GM19395 (cell line): Measurements from ENCODE around the gene MDH1.
"Not testable (repeated sequence)": the region's sequence is repeated elsewhere in the genome, so short reads cannot be mapped to it uniquely, and the experiment has no call there.

Experiments used
- ATAC-seq: cut with Tn5 transposase; IDR thresholded peaks from one replicate; pipeline ENCODE4 v1.9.1; 2021; ENCODE audit warnings: mild to moderate bottlenecking, moderate library complexity; ENCODE audit not compliant: unreplicated experiment

Gene MDH1

DNA sequence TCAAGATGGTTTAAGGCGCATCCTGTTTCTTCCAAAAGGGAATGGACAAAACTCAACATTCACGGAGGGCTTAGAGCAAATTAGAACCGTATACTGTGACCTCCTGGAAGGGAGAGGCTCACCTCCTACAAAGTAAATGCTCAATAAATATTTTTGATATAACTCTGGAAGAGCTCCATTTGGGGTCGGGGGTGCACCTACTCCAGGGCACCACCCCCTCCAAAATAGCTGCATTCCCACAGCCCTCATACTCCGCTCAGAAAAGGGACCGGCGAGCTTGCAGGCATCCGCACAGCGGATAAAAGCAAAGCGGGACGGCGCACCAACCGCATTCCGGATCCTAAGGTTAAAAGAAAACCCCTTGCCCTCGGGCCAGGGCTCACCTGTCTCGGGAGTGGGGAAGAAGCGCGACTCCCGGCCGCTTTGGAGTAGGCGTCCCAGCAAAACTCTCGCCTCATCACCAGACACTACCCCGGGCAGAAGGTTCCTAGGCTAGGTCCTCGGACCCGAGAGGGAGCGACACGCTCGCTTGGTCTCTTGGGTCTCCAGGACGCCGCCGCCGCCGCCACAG lies 864 bp upstream of the MDH1 start:
- no peak for ATAC-seq

DNA sequence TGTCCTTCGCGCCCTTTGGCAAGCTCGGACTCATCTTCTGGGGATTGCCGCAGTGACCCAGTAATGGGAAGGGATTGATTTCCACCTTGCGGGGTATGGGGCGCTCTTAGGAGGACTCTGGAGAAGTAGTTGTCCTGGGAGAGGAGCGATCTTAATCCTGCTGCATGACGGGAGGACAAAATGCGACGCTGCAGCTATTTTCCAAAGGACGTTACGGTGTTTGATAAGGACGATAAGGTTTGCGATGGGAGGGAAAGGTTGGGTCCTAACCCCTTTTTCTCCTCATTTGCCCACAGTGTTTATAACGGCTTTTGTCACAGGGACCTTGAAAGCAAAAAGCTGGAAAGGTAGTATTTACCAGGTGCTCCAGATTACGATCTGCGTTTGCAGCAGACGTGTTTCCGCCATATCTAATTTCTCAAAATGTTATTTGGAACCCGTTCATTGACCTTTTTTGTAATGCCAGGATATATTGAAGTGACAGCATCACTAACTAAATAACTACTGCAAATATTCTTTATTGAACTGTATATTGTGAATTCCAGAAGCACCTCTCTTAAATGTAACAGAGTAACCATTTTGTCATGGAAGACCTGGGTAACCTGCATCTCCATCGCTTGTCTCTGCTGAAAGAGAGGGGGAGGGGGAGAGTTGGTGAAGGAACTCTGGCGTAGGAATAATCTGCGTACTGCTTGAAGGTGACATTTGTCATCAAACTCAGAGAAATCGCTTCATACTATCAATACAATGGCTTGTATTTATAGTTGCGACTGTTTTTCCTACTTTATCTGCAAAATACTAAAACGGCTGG lies 590 bp downstream of the MDH1 start:
- ATAC-seq = peak; percentile 9

DNA sequence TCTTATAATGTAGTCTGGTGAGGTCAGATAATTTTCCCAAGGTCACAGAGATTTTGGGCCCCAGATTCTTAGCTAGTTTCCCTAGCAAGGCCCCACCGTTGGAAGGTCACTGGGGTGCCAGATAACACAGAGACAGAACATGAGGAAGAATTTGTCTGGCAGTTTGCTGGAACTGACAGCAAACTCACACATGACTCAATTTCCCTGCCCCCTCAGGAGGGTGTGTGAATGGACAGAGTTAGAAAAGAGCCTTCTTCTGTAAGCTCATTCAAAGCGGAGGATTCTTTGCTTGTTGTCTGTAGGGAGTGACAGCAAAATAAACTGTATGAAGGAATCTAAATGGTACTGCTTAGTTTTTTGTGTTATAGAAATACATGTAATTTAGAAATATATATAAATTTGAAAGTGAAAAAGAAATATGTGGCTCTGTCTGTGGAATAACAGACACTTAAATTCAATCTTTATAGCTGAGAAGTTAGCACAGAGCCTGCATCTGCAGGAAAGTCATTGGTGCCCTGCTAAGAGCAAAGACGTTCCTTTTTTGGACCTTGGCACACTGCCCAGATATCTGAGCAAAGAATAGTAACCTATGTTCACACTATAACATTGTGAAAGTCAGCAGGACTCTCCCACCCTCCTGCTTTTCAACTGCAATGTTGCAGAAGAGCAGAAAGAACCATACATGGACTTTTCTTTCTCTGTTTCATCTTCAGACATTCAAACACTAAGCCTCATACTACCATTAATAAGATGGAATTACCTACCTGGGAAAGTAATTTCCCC lies 2.1 kb downstream of the MDH1 start:
- ATAC-seq = no peak

DNA sequence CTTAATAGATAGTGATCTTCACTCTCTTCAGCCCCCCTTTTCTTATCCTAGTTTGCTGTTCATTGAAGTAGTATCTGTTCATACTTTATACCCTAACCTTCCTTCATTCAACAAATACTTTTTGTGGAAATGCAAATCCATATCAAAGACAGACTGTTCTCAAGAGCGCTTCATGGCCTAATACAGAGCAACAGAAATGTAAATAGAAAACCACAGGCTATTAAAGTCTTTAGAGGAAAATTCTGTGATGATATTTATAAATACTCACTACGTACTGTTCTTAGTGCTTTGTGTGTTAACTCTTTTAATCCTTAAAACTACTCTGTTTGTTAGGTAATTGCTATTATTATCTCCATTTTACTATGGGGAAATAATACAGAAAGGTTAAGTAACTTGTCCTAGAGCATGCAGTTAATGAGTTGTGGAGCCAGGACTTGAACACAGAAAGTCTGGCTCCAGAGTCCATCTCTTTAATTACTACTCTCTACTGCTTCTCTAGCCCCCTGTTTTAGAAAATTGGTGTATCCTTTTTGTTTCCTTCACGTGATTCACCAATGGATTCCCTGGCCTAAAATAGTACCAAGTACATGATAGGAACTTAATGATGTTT lies 2.9 kb downstream of the MDH1 start:
- ATAC-seq = no peak

DNA sequence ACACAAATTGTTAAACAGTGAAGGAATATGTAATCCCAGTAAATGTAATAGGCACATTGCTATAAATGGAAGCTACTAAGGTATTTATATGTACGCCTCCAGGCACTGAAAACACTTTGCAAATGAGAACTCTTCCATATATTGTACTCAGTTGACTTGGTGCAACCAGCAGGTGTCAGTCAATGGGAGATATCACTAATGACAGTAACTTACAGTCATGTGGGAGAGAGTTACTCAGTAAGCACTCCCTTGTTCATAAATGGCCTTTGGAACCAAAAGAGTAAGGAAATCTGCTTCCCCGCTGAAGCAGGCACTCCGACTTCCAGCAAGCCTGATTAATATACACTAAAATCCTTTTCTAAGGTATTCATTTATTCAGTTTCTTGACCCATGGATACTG lies 5.9 kb downstream of the MDH1 start:
- no peak for ATAC-seq

DNA sequence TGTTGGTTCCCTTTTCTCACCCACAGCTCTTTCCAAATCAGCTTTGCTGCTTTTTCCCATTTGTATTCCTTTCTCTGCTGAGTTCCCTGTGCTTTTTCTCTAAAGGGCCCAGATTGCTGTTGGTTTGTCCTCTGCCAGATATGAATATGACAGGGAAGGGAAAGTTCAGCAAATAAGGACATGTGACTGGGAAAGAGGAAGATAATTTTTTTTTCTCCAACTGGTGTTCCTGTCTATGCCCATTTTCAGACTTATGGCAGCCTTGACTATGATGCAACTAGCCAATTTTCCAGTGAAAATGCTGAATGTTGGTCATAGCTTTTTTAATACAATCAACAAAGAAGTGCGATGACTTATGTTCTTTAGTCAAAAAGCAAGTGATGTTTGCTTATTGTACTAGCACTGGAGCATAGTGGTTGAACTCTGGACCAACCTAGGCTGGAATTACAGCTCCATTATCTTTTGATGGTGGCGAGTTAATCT lies 7.7 kb downstream of the MDH1 start:
- ATAC-seq = no peak

DNA sequence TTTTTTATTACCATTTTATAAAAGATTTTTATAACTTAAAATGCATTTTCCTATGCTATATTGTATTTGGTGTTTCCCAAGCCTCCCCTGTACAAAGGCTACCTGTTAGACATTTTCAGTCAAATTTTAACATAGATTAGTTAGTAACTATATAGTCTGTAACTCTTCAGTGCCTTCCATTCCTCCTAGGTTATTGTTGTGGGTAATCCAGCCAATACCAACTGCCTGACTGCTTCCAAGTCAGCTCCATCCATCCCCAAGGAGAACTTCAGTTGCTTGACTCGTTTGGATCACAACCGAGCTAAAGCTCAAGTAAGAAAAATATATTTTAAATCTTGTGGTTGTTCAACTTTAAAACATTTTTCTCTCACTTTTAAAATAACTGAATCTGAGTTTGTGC lies 10.2 kb downstream of the MDH1 start:
- no peak for ATAC-seq

DNA sequence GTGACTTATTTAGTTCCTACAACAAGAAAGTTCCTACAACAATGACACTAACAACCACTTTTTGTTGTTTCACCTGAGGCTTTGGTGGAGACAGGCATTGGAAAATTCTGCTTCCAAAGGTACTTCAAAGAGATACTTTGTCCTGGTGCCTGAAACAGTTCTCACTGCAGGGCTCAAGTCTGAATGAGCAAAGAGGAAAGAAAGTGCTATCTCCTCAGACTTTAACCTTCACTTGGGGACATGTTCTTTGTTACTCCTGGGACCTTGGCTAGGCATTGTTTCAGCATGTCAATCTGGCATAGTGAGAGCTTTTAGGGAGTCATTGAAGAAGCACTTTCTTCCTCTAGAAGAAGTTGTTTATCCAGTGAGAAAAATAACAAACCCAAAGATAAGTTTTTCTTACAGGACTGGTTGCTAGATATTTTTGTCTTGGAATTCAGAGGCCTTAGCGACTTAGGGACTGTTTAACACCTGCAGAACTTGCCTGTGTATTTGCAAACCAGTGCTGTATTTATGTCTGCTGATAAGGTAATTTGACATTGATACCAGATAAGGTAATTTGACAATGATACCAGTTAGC lies 12.2 kb downstream of the MDH1 start:
- no peak for ATAC-seq

DNA sequence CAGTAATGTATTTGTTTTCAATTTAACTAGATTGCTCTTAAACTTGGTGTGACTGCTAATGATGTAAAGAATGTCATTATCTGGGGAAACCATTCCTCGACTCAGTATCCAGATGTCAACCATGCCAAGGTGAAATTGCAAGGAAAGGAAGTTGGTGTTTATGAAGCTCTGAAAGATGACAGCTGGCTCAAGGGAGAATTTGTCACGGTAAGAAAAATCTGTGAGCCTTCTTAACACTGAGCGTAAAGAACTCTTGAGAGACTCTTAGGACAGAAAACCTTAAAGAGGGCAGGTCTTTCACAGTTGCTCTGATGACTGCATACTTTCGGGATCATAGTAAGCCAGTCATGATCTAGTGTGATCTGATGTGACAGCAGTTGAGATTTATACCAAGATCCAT lies 15.9 kb downstream of the MDH1 start:
- no peak for ATAC-seq

DNA sequence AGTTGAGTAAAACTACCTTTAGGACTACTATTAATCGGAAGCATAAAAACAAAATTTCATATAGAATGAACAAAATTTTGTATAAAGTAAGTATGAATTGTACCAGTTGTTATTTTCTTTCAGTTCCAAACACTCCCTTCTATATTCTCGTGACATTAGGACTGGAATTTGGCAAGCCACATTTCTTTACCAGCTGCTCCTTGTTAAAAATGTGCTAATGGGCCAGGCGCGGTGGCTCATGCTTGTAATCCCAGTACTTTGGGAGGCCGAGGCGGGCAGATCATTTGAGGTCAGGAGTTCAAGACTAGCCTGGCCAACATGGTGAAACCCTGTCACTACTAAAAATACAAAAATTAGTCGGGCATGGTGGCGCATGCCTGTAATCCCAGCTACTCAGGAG lies 20.1 kb downstream of the MDH1 start:
- ATAC-seq = not testable (repeated sequence)

DNA sequence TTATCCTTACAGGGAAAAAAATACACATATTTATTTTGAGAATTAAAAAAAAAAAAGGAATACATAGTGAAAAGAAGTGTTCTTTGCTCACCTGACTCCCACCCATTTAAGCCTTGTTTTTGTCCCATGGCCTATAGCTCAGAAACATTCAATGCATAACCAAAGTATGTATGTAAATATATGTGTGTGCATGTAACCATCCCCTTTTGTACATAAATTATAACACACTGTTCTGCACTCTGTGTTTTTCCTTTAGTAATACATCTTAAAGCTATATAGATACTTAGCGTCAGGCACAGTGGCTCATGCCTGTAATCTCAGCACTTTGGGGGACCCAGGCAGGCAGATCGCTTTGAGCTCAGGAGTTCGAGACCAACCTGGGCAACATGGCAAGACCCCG lies 21.8 kb downstream of the MDH1 start:
- no peak for ATAC-seq

DNA sequence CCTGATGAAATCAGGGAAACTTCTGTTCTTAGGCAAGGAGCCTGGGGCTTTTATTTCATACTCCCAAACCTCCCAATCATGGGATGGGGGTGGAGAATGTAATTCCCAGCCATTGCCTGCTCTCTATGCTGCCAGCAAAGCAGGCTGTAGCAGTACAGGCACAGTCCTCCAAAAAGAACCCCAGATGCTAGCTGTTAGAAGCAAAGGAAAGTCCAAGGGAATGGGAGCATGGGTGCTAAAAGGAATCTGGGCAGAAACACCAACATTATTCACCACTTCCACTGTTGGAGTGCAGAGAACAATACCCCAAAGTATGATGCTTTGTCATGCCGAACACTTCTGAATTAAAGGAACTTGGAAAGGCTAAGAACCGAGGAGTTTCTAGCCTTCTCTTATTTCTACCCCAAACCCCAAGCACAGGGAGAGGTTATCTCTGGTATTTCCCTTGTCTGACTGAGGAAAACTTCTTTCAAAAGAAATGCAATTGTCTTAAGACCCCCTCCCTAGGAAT lies 24.7 kb downstream of the MDH1 start:
- no peak for ATAC-seq

DNA sequence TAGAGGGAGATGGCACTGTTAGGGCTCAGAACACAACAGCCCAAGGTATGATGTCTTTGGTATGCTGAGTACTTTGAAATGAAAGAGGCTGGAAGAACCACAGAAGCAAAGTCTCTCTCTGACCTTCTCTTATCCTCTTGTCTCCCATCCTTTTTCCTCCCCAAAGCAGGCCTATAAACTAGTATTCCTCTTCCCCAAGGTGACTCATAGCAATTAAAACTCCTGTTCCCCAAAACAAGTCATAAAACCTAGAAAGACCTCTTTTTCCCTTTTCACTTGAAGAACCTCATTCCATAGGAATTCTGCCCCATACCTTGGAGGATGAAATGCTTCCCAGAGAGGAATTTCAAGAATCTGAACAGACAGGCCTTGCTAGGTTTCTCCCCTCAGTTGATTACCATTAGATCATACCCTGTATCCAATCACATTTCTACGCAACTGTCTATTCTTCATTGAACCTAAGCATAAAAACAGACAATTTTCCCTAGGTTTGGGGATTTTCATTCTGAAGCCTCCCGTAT lies 25.7 kb downstream of the MDH1 start:
- no peak for ATAC-seq

DNA sequence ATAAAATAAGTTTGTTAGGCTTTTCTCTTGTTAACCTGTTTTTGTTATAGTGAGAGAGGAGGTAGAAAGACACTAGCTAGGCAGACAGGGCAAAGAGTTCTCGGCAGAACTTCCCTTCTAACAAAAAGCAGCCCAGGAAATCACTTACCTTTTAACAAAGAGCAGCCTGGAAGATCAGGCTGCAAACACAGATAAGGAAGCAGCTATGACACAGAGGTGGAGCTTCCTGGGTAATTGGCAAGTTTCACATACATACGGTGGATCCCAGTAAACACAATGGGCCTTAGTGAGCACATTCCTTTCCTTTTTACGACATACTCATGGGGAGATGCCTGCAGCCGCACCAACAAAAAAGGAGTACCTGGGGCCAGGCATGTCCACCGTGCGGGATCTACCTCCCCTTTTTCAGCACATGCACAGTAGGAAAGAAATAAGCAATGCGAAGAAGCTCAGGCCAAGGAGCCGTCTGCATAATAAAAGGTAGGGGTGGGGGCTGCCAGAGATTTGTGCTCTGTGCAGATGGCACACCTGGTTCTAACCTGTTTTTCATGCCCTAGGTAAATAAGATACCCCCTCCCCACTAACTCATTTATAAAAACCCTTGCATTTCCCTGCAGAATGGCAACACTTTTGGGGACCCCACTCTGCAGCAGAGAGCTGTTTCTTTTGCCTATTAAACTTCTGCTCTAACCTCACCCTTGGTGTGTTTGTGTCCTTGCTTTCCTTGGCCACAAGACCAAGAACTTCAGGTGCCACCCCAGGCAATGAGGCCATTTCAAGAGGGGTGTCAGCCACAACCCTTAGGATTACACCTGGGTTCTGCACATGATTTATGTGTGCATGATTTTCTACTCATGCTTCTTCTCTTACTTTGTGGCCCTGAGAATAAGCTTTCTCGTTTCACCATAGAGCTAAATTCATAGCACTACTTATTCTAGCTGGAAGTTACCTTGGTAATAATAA lies 26.5 kb downstream of the MDH1 start:
- no peak for ATAC-seq

DNA sequence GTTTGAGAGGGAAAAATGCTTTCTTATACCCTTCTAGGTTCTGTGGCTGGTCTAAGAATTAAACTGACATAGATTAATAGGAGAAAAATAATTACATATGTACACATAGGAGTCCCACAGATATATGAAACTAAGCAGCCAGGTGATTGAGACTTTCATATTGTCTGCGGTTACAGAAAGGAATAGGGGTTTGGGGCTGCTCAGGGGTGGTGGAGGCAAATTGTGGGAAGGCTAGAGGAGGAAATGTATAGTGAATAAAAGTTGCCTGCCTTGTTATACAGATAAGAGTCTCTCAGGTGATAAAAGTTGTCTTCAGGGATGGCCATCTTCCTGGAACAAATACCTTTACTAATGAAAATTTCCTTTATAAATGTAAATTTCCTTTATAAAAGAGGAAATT lies 28.6 kb downstream of the MDH1 start:
- ATAC-seq = no peak

DNA sequence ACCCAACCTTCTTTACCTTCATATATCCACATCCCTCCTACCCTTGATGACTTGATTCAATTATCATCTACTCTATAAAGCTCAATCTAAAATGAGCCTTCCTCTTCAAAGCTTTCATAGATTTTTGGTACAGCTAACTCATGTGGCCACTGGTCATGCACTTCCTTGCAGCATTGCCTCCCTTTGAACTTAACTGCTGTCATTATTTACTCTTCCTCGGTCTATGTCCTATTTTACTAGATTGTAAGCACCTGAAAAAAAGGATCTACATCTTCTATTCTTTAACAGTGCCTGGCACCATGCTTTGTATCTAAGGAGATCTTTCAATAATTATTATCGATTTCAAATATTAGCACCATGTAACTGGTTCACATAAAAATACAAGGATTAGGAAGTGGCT lies 30.6 kb downstream of the MDH1 start:
- no peak for ATAC-seq

DNA sequence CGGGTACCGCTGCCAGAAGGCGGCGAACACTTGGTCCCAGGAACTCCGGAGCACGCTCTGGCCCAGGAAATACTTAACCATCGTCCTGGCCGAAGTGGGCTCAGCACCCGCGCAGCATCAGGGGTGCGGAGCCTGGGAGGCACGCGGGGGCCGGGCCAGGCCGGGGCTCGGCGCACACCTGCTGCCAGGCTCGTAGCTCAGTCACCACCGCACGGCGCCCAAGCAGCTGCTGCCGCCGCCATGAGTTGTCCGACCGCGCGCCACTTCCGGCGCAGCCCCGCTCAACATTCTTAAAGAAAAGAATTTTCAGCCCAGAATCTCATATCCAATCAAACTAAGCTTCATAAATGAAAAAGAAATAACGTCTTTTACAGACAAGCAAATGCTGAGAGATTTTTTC lies 34.0 kb downstream of the MDH1 start:
- no peak for ATAC-seq

DNA sequence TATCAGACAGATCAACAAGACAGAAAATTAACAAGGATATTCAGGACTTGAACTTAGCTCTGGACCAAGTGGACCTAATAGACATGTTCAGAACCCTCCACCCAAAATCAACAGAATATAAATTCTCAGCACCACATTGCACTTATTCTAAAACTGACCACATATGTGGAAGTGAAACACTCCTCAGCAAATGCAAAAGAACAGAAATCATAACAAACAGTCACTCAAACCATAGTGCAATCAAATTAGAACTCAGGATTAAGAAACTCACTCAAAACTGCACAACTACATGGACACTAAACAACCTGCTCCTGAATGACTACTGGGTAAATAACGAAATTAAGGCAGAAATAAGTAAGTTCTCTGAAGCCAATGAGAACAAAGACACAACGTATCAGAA lies 35.0 kb downstream of the MDH1 start:
- not testable (repeated sequence) for ATAC-seq

DNA sequence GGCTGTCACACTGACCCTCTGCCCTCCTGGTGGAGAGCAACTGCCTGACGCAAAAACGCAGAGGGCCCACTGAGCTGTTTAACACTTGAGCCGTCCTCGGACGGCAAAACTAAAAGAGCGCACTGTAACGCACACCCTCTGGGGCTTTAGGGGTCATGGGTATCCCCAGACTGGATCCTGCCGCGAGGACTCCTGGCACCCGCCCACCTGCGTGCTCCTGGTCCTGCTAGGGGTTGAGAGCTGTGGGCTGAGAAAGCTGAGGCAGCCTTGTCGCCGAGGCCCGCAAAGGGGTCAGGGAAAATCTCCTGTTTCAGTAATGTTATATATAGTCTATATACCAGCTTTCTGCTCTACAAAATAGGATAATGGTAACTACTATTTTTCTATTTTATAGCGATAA lies 39.1 kb downstream of the MDH1 start:
- no peak for ATAC-seq
